Spinal cord (tissue), 4 donors: Measurements from ENCODE around the gene SLC1A1. TPM values are rescaled to one million over a fixed set of nuclear protein-coding genes. Genes with fewer than 3 reads are reported as not detected.

Experiments
- polyA plus RNA-seq, 2 donors: library from polyadenylated mRNA; unstranded; fragments of 120-200 nt; gene quantifications; one replicate each; pipeline ENCODE4 v1.2.1, GENCODE V29; 2013; ENCODE audit not compliant: insufficient read length in 2 of 2
- total RNA-seq, 2 donors: library from RNA; depleted of rRNA in 1 of 2; stranded (reverse); fragments of 120-200 nt in 1 of 2; fragments of >200 nt in 1 of 2; gene quantifications; one replicate each; pipeline versions ENCODE4 v1.2.3 to v1.2.4, GENCODE V29; 2013 to 2014

Gene SLC1A1
- total and polyA plus RNA-seq, 4 donors: 22.3 to 67.7 (median 50.5) TPM

Other genes with a start within 250 kb of the SLC1A1 start
- 10 to 100 TPM; 17.6 to 35.3 TPM for gene GLIS3, start 190.4 kb upstream of the SLC1A1 start, total RNA-seq
- gene GLIS3, start 190.4 kb upstream of the SLC1A1 start, polyA plus RNA-seq: 10 to 100 TPM; 14.9 to 24.8 TPM
- gene PLPP6, start 171.8 kb downstream of the SLC1A1 start, total RNA-seq: 10 to 100 TPM in 1 of 2 donors, 1 to 10 TPM in 1; 9.4 to 12.0 TPM
- gene PLPP6, start 171.8 kb downstream of the SLC1A1 start, polyA plus RNA-seq: 10 to 100 TPM; 14.0 to 15.1 TPM
- 1 to 10 TPM; 5.9 to 7.9 TPM for gene SPATA6L, start 176.0 kb downstream of the SLC1A1 start, total RNA-seq
- 1 to 10 TPM; 3.2 to 5.8 TPM for gene SPATA6L, start 176.0 kb downstream of the SLC1A1 start, polyA plus RNA-seq
- 10 to 100 TPM; 26.2 to 31.7 TPM for gene CDC37L1, start 189.1 kb downstream of the SLC1A1 start, total RNA-seq
- 10 to 100 TPM; 23.0 to 27.8 TPM for gene CDC37L1, start 189.1 kb downstream of the SLC1A1 start, polyA plus RNA-seq